GM21360 (cell line): Measurements from ENCODE around the gene PEX5L.

ENCODE experiments used
- ATAC-seq: cut with Tn5 transposase; IDR thresholded peaks from one replicate; pipeline ENCODE4 v1.9.1; 2021; ENCODE audit warnings: mild to moderate bottlenecking, moderate library complexity; ENCODE audit not compliant: unreplicated experiment

Gene PEX5L

DNA sequence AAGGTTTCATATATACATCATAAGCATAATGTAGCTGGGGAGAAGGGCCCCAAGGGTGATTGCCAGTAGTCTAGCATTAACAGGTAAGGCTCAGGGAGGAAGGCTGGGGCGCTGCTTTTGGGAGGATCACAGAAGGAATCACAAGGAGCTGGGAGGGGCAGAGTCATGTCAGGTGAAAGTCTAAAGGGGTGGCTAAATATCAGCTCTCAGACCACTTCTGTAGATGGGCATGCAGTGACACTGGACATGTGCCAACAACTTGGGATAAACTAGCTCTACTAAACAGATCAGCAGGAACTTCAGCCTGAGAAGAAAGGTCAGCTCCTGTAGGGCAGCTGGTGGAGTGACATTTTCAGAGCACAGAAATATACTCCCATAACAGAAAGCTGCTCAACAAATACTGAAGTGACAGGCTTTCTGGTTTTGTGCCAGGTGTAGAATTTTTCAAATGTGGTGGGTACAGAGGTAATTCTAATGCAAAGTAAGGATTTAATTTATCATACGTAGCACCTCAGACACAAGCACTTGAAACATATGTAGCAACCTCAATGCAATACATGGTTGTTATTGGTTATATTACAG lies 79.4 kb downstream of the PEX5L start:
- no peak for ATAC-seq

DNA sequence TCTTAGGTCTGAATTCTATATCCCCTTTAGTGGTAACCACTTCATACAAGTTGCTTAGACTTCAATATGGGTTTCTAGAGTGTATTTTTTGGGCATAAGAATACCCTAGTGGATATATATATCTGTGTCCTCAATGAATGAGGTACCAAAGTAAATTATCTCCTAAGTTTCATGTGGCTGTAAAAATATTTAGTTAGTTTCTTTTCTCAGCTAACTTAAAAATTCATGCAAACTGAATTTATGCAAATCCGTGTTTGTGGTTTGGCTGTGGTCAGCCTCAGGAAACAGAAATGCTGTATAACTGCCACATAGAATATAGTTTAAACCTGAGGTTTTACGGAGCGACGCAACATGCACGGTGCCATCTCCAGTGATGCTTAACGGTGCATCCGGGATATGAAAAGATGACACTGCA lies 80.3 kb downstream of the PEX5L start:
- ATAC-seq = peak; percentile 95

DNA sequence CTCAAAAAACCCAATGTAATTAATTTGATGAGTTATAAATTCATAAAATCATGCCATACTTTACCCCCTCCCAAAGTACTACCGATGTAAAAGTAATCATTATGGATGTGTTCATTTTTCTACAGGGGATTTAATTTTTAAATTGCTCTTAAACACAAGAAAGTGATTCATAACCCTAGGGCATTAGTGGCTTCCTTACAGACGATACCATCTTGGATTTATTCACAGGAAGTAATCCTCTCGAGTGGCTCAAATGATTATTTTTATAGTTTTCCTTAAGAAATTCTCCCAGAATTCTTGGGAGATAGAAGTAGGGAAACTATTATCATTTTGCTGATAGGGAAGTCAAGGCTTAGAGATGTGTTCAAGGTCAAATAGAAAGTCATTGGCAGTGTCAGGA lies 80.9 kb downstream of the PEX5L start:
- ATAC-seq = no peak

DNA sequence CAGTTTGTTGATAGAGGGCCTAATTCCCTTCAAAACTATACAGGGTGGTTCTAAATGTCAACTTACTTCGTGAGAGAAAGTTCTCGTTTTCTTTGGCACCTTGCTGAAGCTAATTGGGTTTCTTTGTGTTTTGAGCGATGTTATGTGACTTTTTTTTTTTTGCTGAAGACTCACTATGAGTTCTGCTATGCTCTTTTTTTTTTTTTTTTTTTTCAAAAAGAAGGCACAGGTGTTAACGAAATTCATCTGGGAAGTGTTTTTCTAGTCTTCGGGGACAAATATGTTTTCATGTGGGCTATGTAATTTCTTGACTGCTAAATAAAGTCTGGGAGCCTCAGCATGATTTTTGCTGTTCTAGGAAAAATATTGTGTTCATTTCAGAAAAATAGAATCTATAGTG lies 81.5 kb downstream of the PEX5L start:
- no peak for ATAC-seq

DNA sequence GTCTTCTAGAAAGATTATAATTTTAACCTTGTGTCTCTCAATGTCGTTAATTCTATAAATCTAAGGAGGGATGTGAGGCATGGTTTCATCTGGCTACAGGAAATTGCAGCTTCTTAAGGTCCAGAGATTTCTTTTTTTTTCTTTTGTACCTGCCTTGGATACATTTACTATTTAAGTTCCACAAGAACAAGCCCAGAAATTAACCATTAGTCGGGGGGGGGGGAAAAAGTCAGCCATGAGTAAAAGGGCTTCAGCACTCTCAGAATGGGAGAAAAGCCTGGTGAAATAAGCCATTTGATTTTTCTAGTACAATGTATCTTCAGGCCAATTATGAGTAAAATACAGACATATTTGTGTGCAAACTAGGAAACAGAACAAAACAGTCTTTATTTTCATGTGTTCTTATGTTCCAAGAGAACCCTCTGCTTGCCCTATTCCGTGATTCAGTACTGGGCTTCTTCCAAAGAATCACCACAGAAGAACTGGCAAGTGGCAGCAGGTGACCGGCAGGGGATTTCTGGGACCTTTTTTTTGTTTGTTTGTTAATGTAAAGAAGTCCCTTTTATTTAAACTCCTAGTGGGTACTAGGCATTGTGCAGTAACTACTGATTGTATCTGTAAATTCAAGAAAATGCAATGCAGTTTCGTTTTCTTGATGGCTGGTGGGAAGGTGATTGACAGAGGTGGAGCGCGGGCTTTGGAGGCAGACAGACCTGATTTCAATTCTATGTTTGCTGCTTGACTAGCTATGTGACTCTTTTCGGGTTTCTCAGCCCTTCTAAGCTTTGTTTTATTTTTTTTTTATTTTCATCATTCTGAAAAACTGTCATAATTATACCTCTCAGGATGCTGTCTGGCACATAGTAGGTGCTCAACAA lies 82.5 kb downstream of the PEX5L start:
- no peak for ATAC-seq

DNA sequence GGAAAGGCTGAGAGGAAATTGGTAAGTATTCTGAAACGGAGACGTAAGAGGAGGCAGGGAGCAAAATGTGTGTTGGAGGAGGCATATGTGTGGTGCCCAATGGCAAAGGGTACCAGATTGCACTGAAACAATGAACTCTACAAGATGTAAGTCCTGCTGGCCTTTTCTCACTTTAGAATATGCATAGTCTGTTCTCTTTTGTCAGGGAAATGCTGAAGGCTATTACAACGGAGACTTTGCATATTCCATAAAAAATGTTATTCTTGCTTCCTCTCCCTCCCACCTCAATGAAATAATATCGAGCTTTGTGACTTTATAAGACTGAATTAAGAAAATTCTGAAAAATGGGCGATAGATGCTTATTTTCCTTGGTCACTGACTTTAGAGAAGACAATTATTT lies 85.9 kb downstream of the PEX5L start:
- ATAC-seq = no peak

DNA sequence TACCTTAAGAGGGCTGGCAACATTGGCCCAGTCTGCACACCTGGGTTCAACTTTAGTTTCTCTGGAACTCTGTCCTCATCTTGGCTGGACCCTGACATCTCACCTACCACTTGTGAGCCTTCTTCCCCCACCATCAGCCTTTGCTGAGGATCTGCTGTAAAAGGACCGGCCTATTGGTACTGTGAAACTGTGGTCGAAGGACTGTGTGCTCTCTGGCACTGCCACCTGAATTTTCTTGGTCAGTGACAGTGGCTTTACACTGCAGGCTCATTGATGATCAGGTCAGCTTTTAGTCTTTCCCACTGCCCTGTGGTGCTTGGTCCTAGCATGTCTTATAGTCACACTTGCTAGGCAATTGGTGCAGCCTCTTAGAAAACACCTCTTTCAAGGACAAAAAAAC lies 86.9 kb downstream of the PEX5L start:
- no peak for ATAC-seq

DNA sequence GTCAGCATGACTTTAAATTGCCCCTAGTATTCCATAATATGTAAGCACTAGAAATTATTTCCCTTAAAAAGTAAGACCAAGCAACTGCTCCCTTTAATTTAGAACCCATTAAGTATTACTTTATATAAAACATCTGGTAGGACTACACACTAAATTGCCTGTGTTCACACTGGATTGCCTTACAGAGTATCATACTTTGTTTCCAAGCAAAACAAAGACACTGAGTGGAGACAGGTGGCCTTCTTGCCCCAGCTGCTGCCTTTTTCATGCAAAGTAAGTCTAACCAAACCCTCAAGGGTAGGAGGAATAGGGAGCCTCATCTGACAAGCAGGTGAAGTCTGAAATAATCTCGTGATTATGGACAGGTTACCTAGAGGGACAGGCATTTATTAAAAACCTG lies 87.3 kb downstream of the PEX5L start:
- ATAC-seq = no peak

DNA sequence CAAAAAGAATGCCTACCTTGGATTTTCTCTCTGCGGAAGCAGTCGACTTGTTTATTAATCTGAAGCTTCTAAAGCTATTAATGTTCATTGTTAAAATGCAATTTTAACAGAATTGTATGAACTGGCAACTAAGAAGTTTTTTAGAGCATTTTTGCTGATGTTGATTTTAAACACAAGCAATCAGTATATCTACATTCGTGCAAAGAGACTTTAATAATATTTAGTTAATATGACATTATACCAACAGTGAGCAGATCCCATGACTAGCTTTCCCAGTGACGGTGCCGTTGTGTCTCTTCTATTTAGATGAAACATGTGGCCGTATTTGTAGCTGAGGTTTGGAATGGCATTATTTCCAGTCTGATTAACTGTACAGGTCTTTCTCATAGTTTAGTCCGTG lies 88.0 kb downstream of the PEX5L start:
- ATAC-seq = no peak

DNA sequence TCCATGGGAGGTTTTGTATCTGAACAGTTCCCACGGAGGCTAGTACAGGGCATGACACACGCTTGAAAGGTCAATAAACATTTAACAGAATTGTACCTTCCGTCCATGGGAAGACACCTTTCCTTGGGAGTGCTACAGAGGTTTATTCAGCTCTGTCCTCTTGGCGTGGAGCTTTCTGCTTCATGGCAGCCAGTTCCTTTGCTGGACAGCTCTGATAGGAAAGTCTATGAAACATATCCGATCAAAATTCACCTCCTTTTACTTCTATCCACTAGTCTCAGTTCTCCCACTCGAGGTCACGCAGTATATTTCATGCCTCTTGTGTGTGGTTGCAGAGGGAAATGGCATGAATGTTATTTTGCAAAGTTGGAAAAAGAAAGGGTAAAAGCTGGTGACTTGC lies 91.2 kb downstream of the PEX5L start:
- no peak for ATAC-seq

DNA sequence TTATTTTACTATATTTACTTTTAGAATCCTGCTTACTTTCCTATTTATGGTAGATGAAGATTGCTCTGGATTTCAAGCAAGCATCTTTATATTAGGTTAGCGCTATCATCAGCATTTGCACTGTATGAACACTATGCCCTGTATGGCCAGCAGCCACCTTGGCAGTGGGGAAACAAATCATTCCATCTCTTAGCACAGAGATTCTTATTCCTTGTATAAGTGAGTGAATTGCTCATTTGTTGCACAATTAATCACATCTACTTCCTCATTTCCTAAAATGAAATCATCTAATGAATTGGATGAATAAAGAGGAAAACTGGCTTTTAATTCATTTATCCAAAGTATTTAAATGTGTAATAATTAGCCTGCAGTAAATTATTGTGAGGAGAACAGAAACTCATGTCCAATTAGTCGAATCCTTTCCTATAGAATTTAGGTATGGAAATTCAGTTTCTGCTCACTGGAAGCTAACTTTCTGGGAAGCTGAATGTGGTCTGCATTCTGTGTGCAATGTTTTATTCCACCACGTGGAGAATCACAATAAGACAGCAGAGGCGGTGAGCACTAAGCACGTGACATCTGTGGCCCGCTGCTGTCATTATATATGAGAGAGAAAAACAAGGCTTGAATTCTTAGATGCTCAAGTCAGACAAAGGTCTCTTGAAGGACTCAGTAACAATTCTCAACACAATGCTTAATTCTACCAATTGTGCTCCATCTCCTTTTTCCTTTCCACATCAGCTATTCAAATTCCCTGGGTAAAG lies 93.4 kb downstream of the PEX5L start:
- no peak for ATAC-seq

DNA sequence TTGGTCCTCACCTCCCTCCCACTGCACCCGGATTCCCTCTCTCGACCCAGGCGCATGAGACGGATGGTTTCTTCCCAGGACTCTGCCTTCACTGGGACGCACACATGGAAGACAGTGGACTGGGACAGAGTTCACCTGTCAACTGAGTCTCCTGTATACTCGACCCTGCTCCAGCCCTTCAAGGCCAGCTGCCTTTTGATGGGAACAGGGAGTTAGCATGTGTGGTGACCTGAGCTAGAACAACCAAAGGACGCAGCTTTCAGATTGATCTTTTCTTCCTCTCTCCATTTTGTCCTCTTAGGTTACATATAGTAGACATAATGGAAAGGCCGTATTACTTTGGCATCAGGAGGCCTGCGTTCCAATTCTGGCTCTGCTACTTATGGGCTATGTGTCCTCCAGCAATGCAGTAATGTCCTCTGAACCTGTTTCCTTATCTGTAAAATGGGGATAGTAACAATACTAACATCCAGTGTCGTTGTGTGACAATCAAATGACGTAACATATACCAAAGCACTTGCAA lies 94.1 kb downstream of the PEX5L start:
- no peak for ATAC-seq

DNA sequence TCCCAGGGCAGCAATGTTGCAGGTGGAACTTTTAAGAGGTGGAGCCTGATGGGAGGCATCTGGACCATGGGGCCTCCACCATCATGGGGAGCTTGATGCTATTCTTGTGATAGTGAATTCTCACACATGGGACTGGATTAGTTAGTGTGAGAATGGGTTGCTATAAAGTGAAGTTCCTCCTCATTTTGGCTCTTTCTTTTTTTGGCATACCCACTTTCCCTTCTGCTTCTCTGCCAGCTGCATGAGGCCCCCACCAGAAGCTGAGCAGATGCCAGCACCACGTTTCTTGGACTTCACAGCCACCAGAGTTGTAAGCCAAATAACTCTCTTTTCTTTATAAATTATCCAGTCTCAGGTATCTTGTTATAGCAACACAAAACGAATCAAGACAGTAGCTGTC lies 101.0 kb downstream of the PEX5L start:
- ATAC-seq = no peak

DNA sequence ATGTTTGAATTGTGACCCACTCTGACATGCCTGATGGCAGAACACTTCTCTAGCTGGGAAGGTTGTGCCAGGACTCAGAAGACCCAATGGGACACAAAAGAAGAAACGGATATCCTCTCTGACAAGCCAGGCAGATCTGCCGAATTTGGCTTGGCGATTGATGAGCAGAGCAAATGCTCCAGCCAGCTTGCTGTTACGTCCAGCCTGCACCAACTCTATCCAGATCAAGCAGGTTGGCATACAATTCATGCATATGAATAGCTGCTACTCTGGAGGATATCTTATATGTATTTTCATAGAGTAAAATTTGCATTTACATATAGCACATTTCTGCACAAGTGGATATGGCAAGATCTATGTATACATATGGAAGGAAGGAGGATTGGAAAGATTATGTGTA lies 102.8 kb downstream of the PEX5L start:
- no peak for ATAC-seq

DNA sequence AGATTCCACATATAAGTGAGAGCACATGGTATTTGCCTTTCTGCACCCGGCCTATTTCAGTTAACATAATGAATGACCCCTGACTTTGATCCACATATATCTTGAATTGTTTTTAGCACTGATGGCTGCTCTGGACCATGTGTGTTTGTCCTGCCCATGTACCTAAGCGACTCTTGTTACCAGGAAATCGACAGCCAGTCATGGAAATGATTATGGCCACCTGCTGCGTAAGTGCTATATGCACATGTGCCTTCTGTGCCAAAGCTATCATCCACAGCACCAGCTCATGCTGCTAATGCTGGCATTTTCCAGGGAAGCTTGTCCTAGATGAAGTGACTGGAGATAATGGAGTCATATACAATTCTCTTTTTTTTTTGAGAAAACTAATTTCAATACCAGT lies 103.7 kb downstream of the PEX5L start:
- no peak for ATAC-seq

DNA sequence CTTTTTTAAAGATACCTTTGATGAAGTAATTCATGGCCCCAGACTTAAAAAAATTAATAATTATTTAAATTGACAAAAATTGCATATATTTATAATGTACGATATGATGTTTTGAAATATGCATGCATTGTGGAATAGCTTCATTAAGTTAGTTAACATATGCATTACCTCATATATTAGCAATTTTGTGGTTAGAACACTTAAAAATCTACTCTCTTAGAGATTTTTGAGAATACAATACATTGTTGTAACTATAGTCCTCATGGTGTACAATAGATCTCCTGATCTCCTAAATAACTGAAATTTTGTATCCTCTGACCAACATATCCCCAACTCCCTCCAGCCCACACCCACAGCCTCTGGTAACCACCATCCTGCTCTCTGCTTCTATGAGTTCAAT lies 104.1 kb downstream of the PEX5L start:
- no peak for ATAC-seq

DNA sequence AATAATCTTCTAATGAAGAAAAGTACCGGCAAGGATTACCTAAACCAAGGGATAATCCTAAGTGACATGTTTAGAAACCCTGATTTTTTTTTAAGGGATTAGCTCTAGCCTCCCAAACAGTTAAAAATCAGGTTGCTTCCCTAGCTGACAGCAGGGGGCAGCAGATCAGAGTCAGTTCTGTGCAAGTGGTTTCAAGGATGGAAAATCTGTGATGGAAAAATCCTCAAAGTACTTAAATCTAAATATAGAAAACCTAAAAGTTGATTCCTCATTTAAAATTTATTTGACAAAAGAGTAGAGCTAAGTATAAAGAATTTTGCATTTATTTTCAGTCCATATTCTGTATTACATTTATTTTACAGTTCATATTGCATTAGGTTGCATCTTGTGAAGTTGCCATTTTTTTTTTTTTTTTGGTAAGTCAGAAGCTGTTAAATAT lies 107.6 kb downstream of the PEX5L start:
- peak; percentile 55 for ATAC-seq

DNA sequence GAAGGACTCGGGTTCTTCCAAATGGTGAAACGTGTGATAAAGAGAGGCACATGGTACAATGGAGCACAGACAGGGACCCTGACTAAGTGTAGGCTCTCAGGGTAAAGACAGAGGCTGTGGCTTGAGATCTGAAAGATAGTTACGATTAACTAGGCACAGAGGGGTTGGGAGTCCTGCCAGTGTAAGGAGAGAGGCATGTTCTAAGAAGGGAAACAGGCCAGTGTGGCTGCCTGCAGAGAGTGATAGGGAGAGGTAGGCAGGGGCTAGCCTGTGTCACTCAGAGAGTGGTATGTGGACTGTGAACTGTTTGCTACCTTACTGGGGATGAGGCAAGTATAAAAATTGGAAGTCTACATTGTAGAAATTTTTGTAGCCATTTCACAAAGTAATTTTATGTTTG lies 109.5 kb downstream of the PEX5L start:
- no peak for ATAC-seq

DNA sequence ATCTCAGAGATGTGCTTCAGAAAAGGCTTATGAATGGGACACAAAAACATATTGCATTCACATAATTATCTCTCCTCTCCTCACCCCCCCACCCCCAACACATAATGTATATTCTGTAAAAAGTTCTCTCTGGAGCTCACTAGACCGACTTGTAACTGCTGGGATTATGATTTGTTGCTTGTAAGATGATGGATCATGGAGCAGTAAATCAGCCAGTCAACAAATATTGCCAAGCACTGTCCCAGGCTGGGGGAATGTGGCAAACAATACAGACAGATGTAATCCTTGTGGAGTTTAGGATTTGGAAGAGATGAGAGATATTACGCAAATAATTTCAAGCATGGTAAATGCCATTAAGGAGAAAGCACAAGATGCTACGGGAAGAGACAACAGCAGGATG lies 114.8 kb downstream of the PEX5L start:
- no peak for ATAC-seq

DNA sequence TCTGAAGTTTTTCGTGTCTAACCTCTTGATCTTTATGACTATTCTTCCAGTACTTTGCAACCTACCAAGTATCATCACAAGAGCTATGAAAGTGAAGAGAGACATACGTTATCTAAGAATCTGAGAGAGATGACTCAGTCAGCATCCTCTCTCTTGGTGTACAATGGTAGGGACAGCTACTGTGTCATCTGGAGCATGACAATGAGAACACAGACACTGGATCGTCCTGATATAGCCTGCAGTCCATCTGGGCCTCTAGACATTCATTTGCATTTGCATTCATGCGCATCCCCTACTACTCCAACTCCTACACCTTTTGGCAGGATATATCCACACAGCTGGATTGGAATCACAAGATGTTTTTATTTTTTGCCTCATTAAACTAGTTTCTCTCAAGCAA lies 115.2 kb downstream of the PEX5L start:
- ATAC-seq = peak; percentile 99

DNA sequence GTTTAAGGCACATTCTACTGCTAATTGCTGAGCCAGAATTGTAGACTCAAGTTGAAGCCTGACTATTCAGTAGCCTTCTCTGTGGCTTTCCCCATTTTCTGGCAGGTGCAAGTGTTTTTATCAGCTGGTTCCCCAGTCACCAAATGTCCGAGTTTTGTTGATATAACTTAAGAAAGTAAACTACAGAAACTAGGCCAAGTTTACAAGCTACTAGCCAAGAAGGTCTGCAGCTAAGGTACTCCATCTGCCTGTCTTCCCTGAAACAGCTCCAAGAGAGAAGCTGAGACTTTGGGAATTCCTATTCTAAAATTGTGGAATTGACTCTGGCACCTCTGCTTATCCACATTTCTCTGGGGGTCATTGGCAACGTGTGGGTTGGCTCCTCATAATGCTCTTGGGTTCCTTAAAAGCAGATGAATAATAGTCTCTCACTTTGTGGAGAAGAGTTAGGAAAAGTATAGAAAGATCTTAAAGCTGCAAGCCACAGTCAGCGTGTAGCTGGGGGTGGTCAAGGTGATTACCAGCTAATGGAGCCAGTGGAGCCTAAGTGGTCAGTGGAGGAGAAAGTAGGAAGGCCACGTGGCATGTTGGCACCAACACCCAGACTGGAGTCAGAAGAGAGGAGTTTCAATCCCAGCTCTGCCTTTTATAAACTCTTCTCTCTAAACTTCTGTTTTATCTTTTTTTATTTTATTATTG lies 128.8 kb downstream of the PEX5L start:
- ATAC-seq = no peak
